Effector memory CD8-positive, alpha-beta T cell (primary cell): ENCODE results near the gene MUC2.

Experiments used
- ATAC-seq: fragments of 150-1000 bp; cut with Tn5 transposase; replicated peaks from 2 replicates; pipeline ENCODE4 v1.10.0; 2021; ENCODE audit warnings: mild to moderate bottlenecking, moderate library complexity
- DNase-seq, 3 experiments: peaks; one replicate each; pipeline ENCODE4 v3.0.0; 2021
- H3K27ac Mint-ChIP-seq, 2 donors: one replicate each; pipeline ENCODE4 v1.8.0; 2022; ENCODE audit warnings: mild to moderate bottlenecking in 2 of 2, mixed read lengths in 2 of 2, moderate library complexity in 2 of 2
- H3K27me3 Mint-ChIP-seq, 2 donors: one replicate each; pipeline ENCODE4 v1.8.0; 2022; ENCODE audit warnings: mixed read lengths in 2 of 2
- H3K36me3 Mint-ChIP-seq: one replicate; pipeline ENCODE4 v1.8.0; 2022; ENCODE audit warnings: mild to moderate bottlenecking, moderate library complexity, mixed read lengths; ENCODE audit not compliant: insufficient read depth
- H3K4me1 Mint-ChIP-seq, 2 donors: one replicate each; pipeline ENCODE4 v1.8.0; 2022; ENCODE audit warnings: low read depth in 2 of 2, mixed read lengths in 2 of 2
- H3K4me3 Mint-ChIP-seq, 2 donors: one replicate each; pipeline ENCODE4 v1.8.0; 2022; ENCODE audit warnings: mild to moderate bottlenecking in 2 of 2, mixed read lengths in 2 of 2, moderate library complexity in 2 of 2
- H3K9me3 Mint-ChIP-seq, 2 donors: one replicate each; pipeline ENCODE4 v1.8.0; 2022; ENCODE audit warnings: mixed read lengths in 2 of 2

MUC2 gene

DNA sequence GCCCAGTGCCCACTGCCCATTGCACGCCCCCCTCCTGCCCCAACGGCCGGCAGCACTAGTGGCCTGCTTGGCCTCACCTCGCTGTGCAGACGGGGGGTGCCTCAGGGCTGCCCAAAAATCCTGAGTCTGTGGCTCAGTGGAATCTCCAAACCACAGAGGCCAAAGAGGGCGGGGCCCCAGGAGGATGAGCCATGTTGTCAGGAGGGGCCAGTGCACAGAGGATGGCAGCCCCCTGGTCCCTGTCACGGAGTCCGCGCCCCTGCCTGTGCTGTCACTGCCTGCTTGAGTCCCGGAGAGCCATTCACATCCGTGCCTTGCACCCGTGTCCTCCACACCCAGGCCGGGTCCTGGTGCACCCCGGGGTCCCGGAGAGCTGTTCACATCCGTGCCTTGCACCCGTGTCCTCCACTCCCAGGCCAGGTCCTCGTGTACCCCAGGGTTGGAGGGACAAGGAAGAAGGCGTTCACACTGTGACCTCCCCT is 46.7 kb downstream of the MUC2 start:
- Mint-ChIP-seq H3K36me3 (peaks cover 9% of the 10 kb centered on the region), H3K4me3 (no peak overlapping the region), H3K4me1 (no peaks in the 10 kb centered on the region), H3K27me3 (peaks cover 8 to 54% of the 10 kb centered on the region in 2 donors), H3K9me3 (peaks cover 8 to 15% of the 10 kb centered on the region in 2 donors), H3K27ac (no peak overlapping the region)
- no peak for ATAC-seq
- no peak for DNase-seq

DNA sequence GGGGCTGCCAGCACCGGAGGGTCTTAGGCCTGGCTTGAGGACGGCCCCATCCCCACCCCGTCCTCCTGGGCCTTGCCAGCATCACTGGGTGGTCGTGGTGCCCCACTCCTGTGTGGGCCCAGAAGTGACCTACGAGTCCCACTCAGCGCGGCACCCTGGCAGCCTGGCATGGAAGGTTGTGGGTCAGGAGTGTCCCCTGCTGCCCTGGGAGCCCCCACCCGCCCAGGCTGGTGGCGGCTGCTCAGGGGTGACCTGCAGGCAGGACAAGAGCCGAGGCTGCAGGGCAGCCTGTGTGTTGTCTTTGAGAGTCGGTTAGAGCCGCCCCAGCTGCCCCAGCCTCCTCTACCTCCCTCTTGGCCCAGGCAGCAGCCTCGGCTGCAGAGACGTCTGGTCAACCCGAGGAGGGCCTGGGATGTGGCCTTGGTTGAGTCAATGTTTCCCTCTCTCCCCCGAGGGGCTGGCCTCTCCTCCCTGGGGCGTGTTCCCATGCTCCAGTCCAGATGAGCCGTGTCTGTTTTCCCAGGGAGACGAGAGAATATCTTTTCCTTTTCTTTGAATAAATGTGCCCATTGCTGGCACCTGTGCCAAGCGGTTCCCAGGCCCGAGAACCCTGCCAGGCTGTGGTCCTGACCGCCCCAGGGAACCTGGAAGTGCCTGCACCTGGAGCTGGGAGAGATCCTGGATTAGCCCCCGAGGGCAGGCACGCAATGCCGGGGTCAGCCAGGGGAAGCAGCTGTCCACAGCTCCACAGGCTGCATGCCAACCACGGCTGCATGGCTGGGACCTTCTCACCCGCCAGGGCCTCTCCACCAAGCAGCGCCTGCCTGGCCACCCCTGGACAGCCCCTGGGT is 47.4 kb downstream of the MUC2 start:
- peaks cover 8 to 48% of the 10 kb centered on the region in 2 donors for H3K27me3 Mint-ChIP-seq
- no peaks in the 10 kb centered on the region for H3K4me1 Mint-ChIP-seq
- H3K36me3 Mint-ChIP-seq = peaks cover 7% of the 10 kb centered on the region
- H3K4me3 Mint-ChIP-seq = no peak overlapping the region
- peaks cover 8 to 15% of the 10 kb centered on the region in 2 donors for H3K9me3 Mint-ChIP-seq
- H3K27ac Mint-ChIP-seq = no peak overlapping the region
- ATAC-seq (no peak), DNase-seq (no peak)

DNA sequence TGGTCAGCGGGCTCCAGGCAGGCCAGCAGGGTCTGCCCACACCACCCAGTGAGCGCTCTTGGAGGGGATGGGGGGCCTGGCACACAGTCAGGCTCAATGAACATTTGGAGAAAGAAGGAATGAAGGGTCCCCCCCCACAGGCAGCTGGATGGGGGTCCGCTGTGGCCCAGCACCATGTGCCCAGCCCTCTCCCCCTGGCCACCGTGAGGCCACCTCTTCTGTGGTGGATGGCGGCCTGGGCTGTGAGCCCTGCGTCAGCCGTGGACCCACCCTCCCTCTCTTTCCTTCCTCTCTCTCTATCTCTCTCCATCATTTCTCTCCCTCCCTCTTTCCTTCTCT is 48.0 kb downstream of the MUC2 start:
- H3K9me3 Mint-ChIP-seq = peaks cover 8 to 15% of the 10 kb centered on the region in 2 donors
- H3K4me1 Mint-ChIP-seq = no peaks in the 10 kb centered on the region

DNA sequence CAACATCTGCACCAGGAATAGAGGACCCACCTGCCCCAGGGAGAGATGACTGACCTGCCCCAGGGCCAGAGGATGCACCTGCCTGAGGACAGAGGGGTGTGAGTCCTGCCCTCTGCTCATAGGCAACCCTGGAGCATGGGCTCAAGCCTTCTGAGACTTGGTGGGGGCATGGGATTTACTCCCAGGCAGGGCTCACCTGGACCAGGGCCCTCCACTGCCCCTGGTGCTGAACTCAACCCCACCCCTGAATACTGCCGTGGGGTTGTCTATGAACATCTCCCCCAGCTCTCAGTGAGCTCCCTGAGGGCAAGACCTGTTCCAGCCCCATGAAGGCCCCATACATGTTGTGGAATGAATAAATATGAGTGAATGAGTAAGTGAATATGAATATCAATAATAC is 49.3 kb downstream of the MUC2 start:
- no peaks in the 10 kb centered on the region for H3K36me3 Mint-ChIP-seq
- no peak for DNase-seq
- no peak overlapping the region for H3K4me3 Mint-ChIP-seq
- peaks cover 8 to 40% of the 10 kb centered on the region in 2 donors for H3K27me3 Mint-ChIP-seq
- H3K27ac Mint-ChIP-seq = no peak overlapping the region
- H3K9me3 Mint-ChIP-seq = peaks cover 8 to 15% of the 10 kb centered on the region in 2 donors
- H3K4me1 Mint-ChIP-seq = no peaks in the 10 kb centered on the region
- no peak for ATAC-seq

More for the DNA sequence above, 48.0 kb downstream of the MUC2 start:
- Mint-ChIP-seq H3K4me3 (no peak overlapping the region), H3K27me3 (peaks cover 8 to 48% of the 10 kb centered on the region in 2 donors), H3K36me3 (peaks cover under 1% of the 10 kb centered on the region), H3K27ac (no peak overlapping the region)
- no peak for DNase-seq
- ATAC-seq = no peak
